Measurements from ENCODE around the gene PLA2R1. TPM values are rescaled to one million over a fixed set of nuclear protein-coding genes. Genes with fewer than 3 reads are reported as not detected.

Gene PLA2R1
- total and polyA plus RNA-seq, 10 of the 15 experiments (the other 5 are each of a cell fraction or from before 2014, with no cell fraction given), result 0.01 to 0.05 (median 0.02) TPM; not detected in 6

GRCh38 chr2:159895258-159896065, 167.0 kb downstream of the PLA2R1 start (continued):
- TF ChIP-seq CEBPB (IDR thresholded peaks at IDR 0.05; ENCODE audit: borderline replicate concordance in 1 of 2, low read depth in 2 of 2, low read length in 2 of 2), result peak in 1 of 2 experiments; percentile 81; a peak in 1 of 4 replicates
- TF ChIP-seq NKRF (conservative IDR thresholded peaks at IDR 0.05), result no peak; the same call in 1 of the 2 replicates
- 0 out of 4 replicates have a peak, but pooled peaks of 1 of the 2 experiments have one; percentile 38 for TF ChIP-seq ETV6 (conservative IDR thresholded peaks at IDR 0.05 in 1 of 2, IDR thresholded peaks at IDR 0.05 in 1 of 2; ENCODE audit: borderline replicate concordance in 1 of 2, low read depth in 1 of 2)
- no peak for TF ChIP-seq TCF3 (IDR thresholded peaks at IDR 0.05; ENCODE audit: borderline replicate concordance, insufficient read depth, low read depth, low read length)
- no peak for TF ChIP-seq YBX1 (IDR thresholded peaks at IDR 0.05)
- TF ChIP-seq SRF (IDR thresholded peaks at IDR 0.05; ENCODE audit: low read depth in 2 of 2, low read length in 2 of 2), result no peak
- no peak for TF ChIP-seq YY1 (IDR thresholded peaks at IDR 0.05; ENCODE audit: low read depth, low read length)
- no peak for TF ChIP-seq ESRRA (IDR thresholded peaks at IDR 0.05; ENCODE audit: low read length)
